HEK293 (cell line): ENCODE results near the gene GALNT2.

Experiments
- CTCF ChIP-seq: fragments of 450-650 bp; formaldehyde crosslinking; IDR thresholded peaks from 2 replicates; pipeline ENCODE4 v1.5.1; 2016; ENCODE audit warnings: missing biosample characterization, missing genetic modification characterization
- KLF1 ChIP-seq: fragments of 450-650 bp; formaldehyde crosslinking; IDR thresholded peaks from 2 replicates; pipeline ENCODE4 v1.5.1; 2016; ENCODE audit warnings: missing biosample characterization, missing genetic modification characterization
- OVOL3 ChIP-seq: fragments of 450-650 bp; formaldehyde crosslinking; IDR thresholded peaks from 2 replicates; pipeline ENCODE4 v1.5.1; 2016; ENCODE audit warnings: missing biosample characterization, missing genetic modification characterization
- ZBTB8A ChIP-seq: fragments of 450-650 bp; formaldehyde crosslinking; IDR thresholded peaks from 2 replicates; pipeline ENCODE4 v1.5.1; 2016; ENCODE audit warnings: missing biosample characterization, missing genetic modification characterization
- ZNF19 ChIP-seq: fragments of 450-650 bp; formaldehyde crosslinking; IDR thresholded peaks from 2 replicates; pipeline ENCODE4; 2016; ENCODE audit warnings: missing biosample characterization, missing genetic modification characterization, low read depth
- ZNF311 ChIP-seq: fragments of 450-650 bp; formaldehyde crosslinking; IDR thresholded peaks from 2 replicates; pipeline ENCODE4 v1.5.1; 2017; ENCODE audit warnings: missing biosample characterization, missing genetic modification characterization, borderline replicate concordance
- ZNF37A ChIP-seq: fragments of 450-650 bp; IDR thresholded peaks from 2 replicates; pipeline ENCODE4 v1.5.1; 2018; ENCODE audit warnings: missing biosample characterization, missing genetic modification characterization
- TF ChIP-seq, protein P1 (sequence below): fragments of 450-650 bp; IDR thresholded peaks from 2 replicates; pipeline ENCODE4 v1.5.1; 2018; ENCODE audit warnings: missing biosample characterization, mild to moderate bottlenecking, missing genetic modification characterization

DNA sequence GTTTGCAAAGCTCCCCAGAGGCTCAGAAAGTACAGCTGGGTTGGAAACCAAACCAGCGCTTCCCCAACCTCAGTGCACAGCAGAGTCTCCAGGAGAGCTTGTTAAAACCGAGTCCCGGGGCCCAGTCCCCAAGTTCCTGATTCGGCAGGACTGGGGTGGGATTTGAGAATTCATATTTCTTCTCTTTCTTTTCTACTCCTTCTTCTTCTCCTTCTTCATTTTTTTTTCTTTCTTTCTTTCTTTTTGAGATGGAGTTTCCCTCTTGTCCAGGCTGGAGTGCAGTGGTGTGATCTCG is 222.3 kb downstream of the GALNT2 start:
- TF ChIP-seq OVOL3 (tag by site-specific recombination) (no peak), ZNF19 (tag by site-specific recombination) (no peak), ZBTB8A (tag by site-specific recombination) (no peak), ZNF311 (tag by site-specific recombination) (no peak), CTCF (tag by site-specific recombination) (no peak), KLF1 (tag by site-specific recombination) (no peak), ZNF37A (tag by site-specific recombination) (no peak)
- TF ChIP-seq, protein P1, sequence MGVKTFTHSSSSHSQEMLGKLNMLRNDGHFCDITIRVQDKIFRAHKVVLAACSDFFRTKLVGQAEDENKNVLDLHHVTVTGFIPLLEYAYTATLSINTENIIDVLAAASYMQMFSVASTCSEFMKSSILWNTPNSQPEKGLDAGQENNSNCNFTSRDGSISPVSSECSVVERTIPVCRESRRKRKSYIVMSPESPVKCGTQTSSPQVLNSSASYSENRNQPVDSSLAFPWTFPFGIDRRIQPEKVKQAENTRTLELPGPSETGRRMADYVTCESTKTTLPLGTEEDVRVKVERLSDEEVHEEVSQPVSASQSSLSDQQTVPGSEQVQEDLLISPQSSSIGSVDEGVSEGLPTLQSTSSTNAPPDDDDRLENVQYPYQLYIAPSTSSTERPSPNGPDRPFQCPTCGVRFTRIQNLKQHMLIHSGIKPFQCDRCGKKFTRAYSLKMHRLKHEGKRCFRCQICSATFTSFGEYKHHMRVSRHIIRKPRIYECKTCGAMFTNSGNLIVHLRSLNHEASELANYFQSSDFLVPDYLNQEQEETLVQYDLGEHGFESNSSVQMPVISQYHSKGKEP (tag by site-specific recombination) = no peak
